HG03342 (cell line): ENCODE measurements around the gene FBXO2.

Experiments used
- ATAC-seq: cut with Tn5 transposase; IDR thresholded peaks from one replicate; pipeline ENCODE4 v1.9.1; 2021; ENCODE audit warnings: mild to moderate bottlenecking, moderate library complexity; ENCODE audit not compliant: unreplicated experiment

FBXO2 gene

DNA sequence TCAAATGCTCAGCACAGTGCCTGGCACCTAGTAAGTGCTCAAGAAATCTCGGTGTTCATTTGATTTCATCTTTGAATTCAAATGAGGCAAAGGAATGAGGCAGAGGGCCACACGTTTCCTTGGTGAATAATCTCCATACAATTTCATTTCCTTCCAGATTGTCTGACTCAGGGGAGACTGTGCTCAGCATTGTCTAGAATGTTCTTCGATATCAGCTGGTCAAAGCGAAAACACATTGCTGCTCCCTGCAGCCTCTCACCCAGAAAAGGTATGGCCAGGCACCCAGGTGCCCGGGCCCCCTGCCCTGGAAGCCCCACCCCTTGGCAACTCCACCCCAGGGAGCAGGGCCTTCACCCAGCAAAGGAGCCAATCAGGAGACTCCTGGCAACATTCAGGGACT, 55.8 kb downstream of the FBXO2 start:
- ATAC-seq, result no peak
